C4-2B (cell line): ENCODE data around the gene SMOC1.

Experiments used
- CTCF ChIP-seq: fragments of 450-650 bp; conservative IDR thresholded peaks from 2 replicates; pipeline ENCODE4 v1.5.1; 2017; ENCODE audit warnings: mild to moderate bottlenecking
- ZFX ChIP-seq: fragments of 450-650 bp; IDR thresholded peaks from 2 replicates; pipeline ENCODE4 v1.6.1; 2017

- TF ChIP-seq CTCF, result no peak
- no peak for TF ChIP-seq ZFX
These were observed 40.6 kb downstream of the SMOC1 start for GRCh38 chr14:69919815-69920214.
